Mesendoderm (in vitro differentiated cells): Measurements from ENCODE around the gene KBTBD6. TPM values are rescaled to one million over a fixed set of nuclear protein-coding genes. Genes with fewer than 3 reads are reported as not detected.

Experiments used
- DNase-seq: peaks from one replicate; pipeline ENCODE4 v3.0.0; 2013
- H2AK5ac ChIP-seq: 2 replicates; pipeline ENCODE4 v1.6.1; 2013; ENCODE audit warnings: low read length, inconsistent platforms
- H2BK120ac ChIP-seq: 2 replicates; pipeline ENCODE4 v1.6.1; 2013; ENCODE audit warnings: low read depth, mild to moderate bottlenecking, low read length, moderate library complexity, mixed read lengths
- H2BK15ac ChIP-seq: replicated peaks from 2 replicates; pipeline ENCODE4 v1.6.1; 2013; ENCODE audit warnings: low read depth, mild to moderate bottlenecking, moderate library complexity
- H2BK5ac ChIP-seq: 2 replicates; pipeline ENCODE4 v1.6.1; 2013; ENCODE audit warnings: low read length, inconsistent platforms
- H3K18ac ChIP-seq: 2 replicates; pipeline ENCODE4 v1.6.1; 2013; ENCODE audit warnings: mild to moderate bottlenecking, low read length, mixed read lengths
- H3K23ac ChIP-seq: one replicate; pipeline ENCODE4 v1.6.1; 2013; ENCODE audit warnings: low read length
- H3K27ac ChIP-seq: 2 replicates; pipeline ENCODE4 v1.5.1; 2013; ENCODE audit warnings: low read depth, mild to moderate bottlenecking, inconsistent platforms, low read length, moderate library complexity
- H3K27me3 ChIP-seq: 2 replicates; pipeline ENCODE4 v1.6.1; 2013; ENCODE audit warnings: low read length, control low read depth, mild to moderate bottlenecking, inconsistent platforms; ENCODE audit not compliant: insufficient read depth, poor library complexity
- H3K36me3 ChIP-seq: 2 replicates; pipeline ENCODE4 v1.6.1; 2013; ENCODE audit warnings: low read length, inconsistent platforms; ENCODE audit not compliant: control insufficient read depth, insufficient read depth
- H3K4ac ChIP-seq: one replicate; pipeline ENCODE4 v1.6.1; 2013; ENCODE audit warnings: low read depth, mild to moderate bottlenecking, low read length, moderate library complexity
- H3K4me1 ChIP-seq: 2 replicates; pipeline ENCODE4 v1.6.1; 2013; ENCODE audit warnings: low read depth, low read length, inconsistent platforms; ENCODE audit not compliant: control insufficient read depth
- H3K4me2 ChIP-seq: 2 replicates; pipeline ENCODE4 v1.6.1; 2013; ENCODE audit warnings: low read length
- H3K4me3 ChIP-seq: 2 replicates; pipeline ENCODE4 v1.5.1; 2013; ENCODE audit warnings: mild to moderate bottlenecking, low read length
- H3K56ac ChIP-seq: one replicate; pipeline ENCODE4 v1.6.1; 2013; ENCODE audit warnings: low read length
- H3K79me1 ChIP-seq: 2 replicates; pipeline ENCODE4 v1.6.1; 2013; ENCODE audit warnings: low read length, inconsistent platforms
- H3K79me2 ChIP-seq: 2 replicates; pipeline ENCODE4 v1.6.1; 2013; ENCODE audit warnings: mild to moderate bottlenecking, low read length; ENCODE audit not compliant: control insufficient read depth, insufficient read depth
- H3K9ac ChIP-seq: 2 replicates; pipeline ENCODE4 v1.6.1; 2013; ENCODE audit warnings: low read length, inconsistent platforms
- H4K5ac ChIP-seq: one replicate; pipeline ENCODE4 v1.6.1; 2013; ENCODE audit warnings: low read length
- H4K8ac ChIP-seq: one replicate; pipeline ENCODE4 v1.6.1; 2013; ENCODE audit warnings: low read depth, mild to moderate bottlenecking, control low read depth, low read length, moderate library complexity
- WGBS: extraction: QIAGEN DNeasy Blood & Tissue Kit; methylation state at CpG from one replicate; pipeline ENCODE4 v1.1.7; 2013; ENCODE audit warnings: low lambda C conversion rate, missing lambda C conversion rate; ENCODE audit not compliant: insufficient coverage; ENCODE audit errors: extremely low coverage; 5-methylcytosine and 5-hydroxymethylcytosine counted together
- polyA plus RNA-seq, 2 experiments: library from polyadenylated mRNA; stranded (reverse); fragments of 200-250 nt; gene quantifications; one replicate each; pipeline ENCODE4 v1.2.3, GENCODE V29; 2013

Gene KBTBD6
- 5.0 TPM for polyA plus RNA-seq (2013, experiment 1 of 2)
- 4.9 TPM for polyA plus RNA-seq (2013, experiment 2 of 2)

GRCh38 chr13:41132512-41133152, at the start of gene KBTBD6:
Gene KBTBD6 (minus strand): TSS chr13:41132802. CDS start chr13:41132511, 291 bp downstream.
- Histone ChIP-seq H3K27ac (no peak within 1 kb of the TSS), H4K5ac (no peak within 1 kb of the TSS), H3K4ac (peak within 1 kb of the TSS; percentile 78), H3K27me3 (no peaks in the 10 kb centered on the region), H3K56ac (peak within 1 kb of the TSS; percentile 90), H3K36me3 (no peaks in the 10 kb centered on the region), H3K9ac (peak within 1 kb of the TSS; percentile 80), H3K4me1 (peaks cover 4% of the 10 kb centered on the region), H3K23ac (no peak within 1 kb of the TSS), H3K4me3 (peak within 1 kb of the TSS; percentile 62), H3K79me1 (peaks cover 6% of the 10 kb centered on the region), H4K8ac (no peak within 1 kb of the TSS), H2BK120ac (no peak within 1 kb of the TSS), H3K79me2 (peaks cover 10% of the 10 kb centered on the region), H2BK15ac (no peak within 1 kb of the TSS), H3K18ac (peak within 1 kb of the TSS; percentile 65), H2BK5ac (no peak within 1 kb of the TSS), H2AK5ac (no peak within 1 kb of the TSS), H3K4me2 (peak within 1 kb of the TSS; percentile 71)
- no CpG with 5 or more reads among the region's 45 CpGs for WGBS
- DNase-seq: peak; percentile 100

- Histone ChIP-seq H3K27ac (no peak overlapping the region), H3K4me1 (no peaks in the 10 kb centered on the region), H3K79me1 (no peaks in the 10 kb centered on the region), H3K23ac (no peak overlapping the region), H2BK5ac (no peak overlapping the region), H2AK5ac (no peak overlapping the region), H3K56ac (no peak overlapping the region), H3K4me3 (no peak overlapping the region), H3K4ac (no peak overlapping the region), H2BK120ac (no peak overlapping the region), H3K36me3 (no peaks in the 10 kb centered on the region), H2BK15ac (no peak overlapping the region), H3K9ac (no peak overlapping the region), H3K4me2 (no peak overlapping the region), H3K27me3 (no peaks in the 10 kb centered on the region), H4K5ac (no peak overlapping the region), H3K18ac (no peak overlapping the region), H3K79me2 (no peaks in the 10 kb centered on the region), H4K8ac (no peak overlapping the region)
- no peak for DNase-seq
These were observed 49.6 kb upstream of the KBTBD6 start for GRCh38 chr13:41182231-41182630.

GRCh38 chr13:41179593-41180250, 47.1 kb upstream of the KBTBD6 start:
- H3K9ac ChIP-seq: no peak overlapping the region
- H3K79me1 ChIP-seq: no peaks in the 10 kb centered on the region
- no peak overlapping the region for H3K4me3 ChIP-seq
- H2BK5ac ChIP-seq: no peak overlapping the region
- no CpG with 5 or more reads among the region's 4 CpGs for WGBS
- H3K79me2 ChIP-seq: no peaks in the 10 kb centered on the region
- H2BK120ac ChIP-seq: no peak overlapping the region
- H3K27me3 ChIP-seq: no peaks in the 10 kb centered on the region
- no peak overlapping the region for H3K23ac ChIP-seq
- H3K36me3 ChIP-seq: no peaks in the 10 kb centered on the region
- no peak overlapping the region for H3K27ac ChIP-seq
- no peak overlapping the region for H3K56ac ChIP-seq
- H4K5ac ChIP-seq: no peak overlapping the region
- DNase-seq: no peak
- no peak overlapping the region for H2AK5ac ChIP-seq
- H3K4ac ChIP-seq: no peak overlapping the region
- H3K18ac ChIP-seq: no peak overlapping the region
- H3K4me1 ChIP-seq: no peaks in the 10 kb centered on the region
- no peak overlapping the region for H4K8ac ChIP-seq
- H2BK15ac ChIP-seq: no peak overlapping the region
- H3K4me2 ChIP-seq: no peak overlapping the region

GRCh38 chr13:41178040-41178439, 45.4 kb upstream of the KBTBD6 start:
- H3K56ac ChIP-seq: no peak overlapping the region
- H3K4ac ChIP-seq: no peak overlapping the region
- no peaks in the 10 kb centered on the region for H3K79me1 ChIP-seq
- H3K18ac ChIP-seq: no peak overlapping the region
- H3K4me2 ChIP-seq: no peak overlapping the region
- no peaks in the 10 kb centered on the region for H3K79me2 ChIP-seq
- no peak overlapping the region for H3K27ac ChIP-seq
- H3K36me3 ChIP-seq: no peaks in the 10 kb centered on the region
- H2AK5ac ChIP-seq: no peak overlapping the region
- H3K4me1 ChIP-seq: no peaks in the 10 kb centered on the region
- H2BK120ac ChIP-seq: no peak overlapping the region
- H4K5ac ChIP-seq: no peak overlapping the region
- H3K4me3 ChIP-seq: no peak overlapping the region
- no CpG with 5 or more reads among the region's 7 CpGs for WGBS
- no peak overlapping the region for H3K9ac ChIP-seq
- no peak overlapping the region for H2BK15ac ChIP-seq
- peak; percentile 46 for DNase-seq
- H3K23ac ChIP-seq: no peak overlapping the region
- H4K8ac ChIP-seq: no peak overlapping the region
- no peaks in the 10 kb centered on the region for H3K27me3 ChIP-seq
- no peak overlapping the region for H2BK5ac ChIP-seq

GRCh38 chr13:41177616-41178015, 45.0 kb upstream of the KBTBD6 start:
- H2AK5ac ChIP-seq: no peak overlapping the region
- DNase-seq: no peak
- no peak overlapping the region for H4K5ac ChIP-seq
- H3K36me3 ChIP-seq: no peaks in the 10 kb centered on the region
- H3K18ac ChIP-seq: no peak overlapping the region
- H3K4ac ChIP-seq: no peak overlapping the region
- no peak overlapping the region for H3K27ac ChIP-seq
- no peak overlapping the region for H2BK120ac ChIP-seq
- H3K4me3 ChIP-seq: no peak overlapping the region
- no peak overlapping the region for H3K4me2 ChIP-seq
- no peak overlapping the region for H2BK15ac ChIP-seq
- H3K79me1 ChIP-seq: no peaks in the 10 kb centered on the region
- H2BK5ac ChIP-seq: no peak overlapping the region
- H3K56ac ChIP-seq: no peak overlapping the region
- WGBS: no CpG with 5 or more reads among the region's 2 CpGs
- H4K8ac ChIP-seq: no peak overlapping the region
- H3K9ac ChIP-seq: no peak overlapping the region
- H3K23ac ChIP-seq: no peak overlapping the region
- H3K4me1 ChIP-seq: no peaks in the 10 kb centered on the region
- H3K79me2 ChIP-seq: no peaks in the 10 kb centered on the region
- H3K27me3 ChIP-seq: no peaks in the 10 kb centered on the region
